H1 (cell line): ENCODE data around the gene ATP5MC2. TPM values are rescaled to one million over a fixed set of nuclear protein-coding genes. Genes with fewer than 3 reads are reported as not detected.

Experiments used
- CTBP2 ChIP-seq: IDR thresholded peaks from 2 replicates; pipeline ENCODE4 v1.7.0; 2011; ENCODE audit warnings: borderline replicate concordance, mild to moderate bottlenecking, moderate library complexity, mixed read lengths, low read length; ENCODE audit not compliant: insufficient read depth, insufficient read length
- polyA plus RNA-seq, 7 experiments: library from polyadenylated mRNA; depleted of rRNA in 3 of 7; stranded (reverse) in 5 of 7; unstranded in 2 of 7; fragments of >200 nt in 5 of 7; fragments of 200-250 nt in 2 of 7; gene quantifications; 1 replicate in 5 of 7; 2 replicates in 1 of 7; 4 replicates in 1 of 7; pipeline versions ENCODE4 v1.2.1 to v1.2.3, GENCODE V29; 2011 to 2013; ENCODE audit warnings: missing spikeins in 2 of 7, mixed read lengths in 2 of 7
- total RNA-seq: library from RNA; stranded (reverse); fragmentation: NEBNext Ultra II Directional; extraction: Animal tissue kit (Norgen Biotek cat#: 25700); gene quantifications from 2 replicates; pipeline ENCODE4 v1.2.1, GENCODE V29; 2021
- TF ChIP-seq, protein P1 (sequence below): fragments of 300-600 bp; sonication (generic); IDR thresholded peaks from 2 replicates; pipeline ENCODE4 v1.7.1; 2012; ENCODE audit warnings: low read length, moderate library complexity, mild to moderate bottlenecking, inconsistent platforms; ENCODE audit not compliant: insufficient replicate concordance

ATP5MC2 gene
- total and polyA plus RNA-seq, 2 of the 8 experiments (the other 6 are each of a cell fraction or from before 2014, with no cell fraction given), result 408 to 952 TPM

DNA sequence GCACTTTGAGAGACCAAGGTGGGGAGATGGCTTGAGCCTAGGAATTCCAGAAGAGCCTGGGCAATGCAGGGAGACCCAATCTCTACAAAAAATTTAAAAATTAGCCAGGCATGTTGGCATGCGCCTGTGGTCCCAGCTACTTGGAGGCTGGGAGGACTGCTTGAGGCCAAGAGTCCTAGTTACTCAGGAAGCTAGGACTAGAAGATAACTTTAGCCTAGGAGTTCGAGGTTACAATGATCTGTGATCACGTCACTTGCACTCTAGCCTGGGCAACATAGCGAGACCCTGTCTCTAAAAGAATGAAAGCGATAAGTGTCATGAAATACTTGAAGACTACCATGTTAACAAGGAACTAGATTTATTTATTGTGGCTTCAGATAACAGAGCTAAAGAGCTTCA, 53.2 kb downstream of the ATP5MC2 start (continued):
- TF ChIP-seq, protein P1, sequence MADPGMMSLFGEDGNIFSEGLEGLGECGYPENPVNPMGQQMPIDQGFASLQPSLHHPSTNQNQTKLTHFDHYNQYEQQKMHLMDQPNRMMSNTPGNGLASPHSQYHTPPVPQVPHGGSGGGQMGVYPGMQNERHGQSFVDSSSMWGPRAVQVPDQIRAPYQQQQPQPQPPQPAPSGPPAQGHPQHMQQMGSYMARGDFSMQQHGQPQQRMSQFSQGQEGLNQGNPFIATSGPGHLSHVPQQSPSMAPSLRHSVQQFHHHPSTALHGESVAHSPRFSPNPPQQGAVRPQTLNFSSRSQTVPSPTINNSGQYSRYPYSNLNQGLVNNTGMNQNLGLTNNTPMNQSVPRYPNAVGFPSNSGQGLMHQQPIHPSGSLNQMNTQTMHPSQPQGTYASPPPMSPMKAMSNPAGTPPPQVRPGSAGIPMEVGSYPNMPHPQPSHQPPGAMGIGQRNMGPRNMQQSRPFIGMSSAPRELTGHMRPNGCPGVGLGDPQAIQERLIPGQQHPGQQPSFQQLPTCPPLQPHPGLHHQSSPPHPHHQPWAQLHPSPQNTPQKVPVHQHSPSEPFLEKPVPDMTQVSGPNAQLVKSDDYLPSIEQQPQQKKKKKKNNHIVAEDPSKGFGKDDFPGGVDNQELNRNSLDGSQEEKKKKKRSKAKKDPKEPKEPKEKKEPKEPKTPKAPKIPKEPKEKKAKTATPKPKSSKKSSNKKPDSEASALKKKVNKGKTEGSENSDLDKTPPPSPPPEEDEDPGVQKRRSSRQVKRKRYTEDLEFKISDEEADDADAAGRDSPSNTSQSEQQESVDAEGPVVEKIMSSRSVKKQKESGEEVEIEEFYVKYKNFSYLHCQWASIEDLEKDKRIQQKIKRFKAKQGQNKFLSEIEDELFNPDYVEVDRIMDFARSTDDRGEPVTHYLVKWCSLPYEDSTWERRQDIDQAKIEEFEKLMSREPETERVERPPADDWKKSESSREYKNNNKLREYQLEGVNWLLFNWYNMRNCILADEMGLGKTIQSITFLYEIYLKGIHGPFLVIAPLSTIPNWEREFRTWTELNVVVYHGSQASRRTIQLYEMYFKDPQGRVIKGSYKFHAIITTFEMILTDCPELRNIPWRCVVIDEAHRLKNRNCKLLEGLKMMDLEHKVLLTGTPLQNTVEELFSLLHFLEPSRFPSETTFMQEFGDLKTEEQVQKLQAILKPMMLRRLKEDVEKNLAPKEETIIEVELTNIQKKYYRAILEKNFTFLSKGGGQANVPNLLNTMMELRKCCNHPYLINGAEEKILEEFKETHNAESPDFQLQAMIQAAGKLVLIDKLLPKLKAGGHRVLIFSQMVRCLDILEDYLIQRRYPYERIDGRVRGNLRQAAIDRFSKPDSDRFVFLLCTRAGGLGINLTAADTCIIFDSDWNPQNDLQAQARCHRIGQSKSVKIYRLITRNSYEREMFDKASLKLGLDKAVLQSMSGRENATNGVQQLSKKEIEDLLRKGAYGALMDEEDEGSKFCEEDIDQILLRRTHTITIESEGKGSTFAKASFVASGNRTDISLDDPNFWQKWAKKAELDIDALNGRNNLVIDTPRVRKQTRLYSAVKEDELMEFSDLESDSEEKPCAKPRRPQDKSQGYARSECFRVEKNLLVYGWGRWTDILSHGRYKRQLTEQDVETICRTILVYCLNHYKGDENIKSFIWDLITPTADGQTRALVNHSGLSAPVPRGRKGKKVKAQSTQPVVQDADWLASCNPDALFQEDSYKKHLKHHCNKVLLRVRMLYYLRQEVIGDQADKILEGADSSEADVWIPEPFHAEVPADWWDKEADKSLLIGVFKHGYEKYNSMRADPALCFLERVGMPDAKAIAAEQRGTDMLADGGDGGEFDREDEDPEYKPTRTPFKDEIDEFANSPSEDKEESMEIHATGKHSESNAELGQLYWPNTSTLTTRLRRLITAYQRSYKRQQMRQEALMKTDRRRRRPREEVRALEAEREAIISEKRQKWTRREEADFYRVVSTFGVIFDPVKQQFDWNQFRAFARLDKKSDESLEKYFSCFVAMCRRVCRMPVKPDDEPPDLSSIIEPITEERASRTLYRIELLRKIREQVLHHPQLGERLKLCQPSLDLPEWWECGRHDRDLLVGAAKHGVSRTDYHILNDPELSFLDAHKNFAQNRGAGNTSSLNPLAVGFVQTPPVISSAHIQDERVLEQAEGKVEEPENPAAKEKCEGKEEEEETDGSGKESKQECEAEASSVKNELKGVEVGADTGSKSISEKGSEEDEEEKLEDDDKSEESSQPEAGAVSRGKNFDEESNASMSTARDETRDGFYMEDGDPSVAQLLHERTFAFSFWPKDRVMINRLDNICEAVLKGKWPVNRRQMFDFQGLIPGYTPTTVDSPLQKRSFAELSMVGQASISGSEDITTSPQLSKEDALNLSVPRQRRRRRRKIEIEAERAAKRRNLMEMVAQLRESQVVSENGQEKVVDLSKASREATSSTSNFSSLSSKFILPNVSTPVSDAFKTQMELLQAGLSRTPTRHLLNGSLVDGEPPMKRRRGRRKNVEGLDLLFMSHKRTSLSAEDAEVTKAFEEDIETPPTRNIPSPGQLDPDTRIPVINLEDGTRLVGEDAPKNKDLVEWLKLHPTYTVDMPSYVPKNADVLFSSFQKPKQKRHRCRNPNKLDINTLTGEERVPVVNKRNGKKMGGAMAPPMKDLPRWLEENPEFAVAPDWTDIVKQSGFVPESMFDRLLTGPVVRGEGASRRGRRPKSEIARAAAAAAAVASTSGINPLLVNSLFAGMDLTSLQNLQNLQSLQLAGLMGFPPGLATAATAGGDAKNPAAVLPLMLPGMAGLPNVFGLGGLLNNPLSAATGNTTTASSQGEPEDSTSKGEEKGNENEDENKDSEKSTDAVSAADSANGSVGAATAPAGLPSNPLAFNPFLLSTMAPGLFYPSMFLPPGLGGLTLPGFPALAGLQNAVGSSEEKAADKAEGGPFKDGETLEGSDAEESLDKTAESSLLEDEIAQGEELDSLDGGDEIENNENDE, result no peak
- TF ChIP-seq CTBP2, result no peak
- TF ChIP-seq, all 59 proteins: peak for 0
